HEK293 (cell line): ENCODE measurements around the gene ANKS6.

Source experiments
- CTCF ChIA-PET: fragments of 350-600 bp; formaldehyde crosslinking; extraction: SDS; loops from one replicate; lab custom pipeline; 2021; ENCODE audit warnings: antibody characterized with exemption; lab: Yijun Ruan, JAX
- POLR2A ChIA-PET: fragments of 300-600 bp; formaldehyde crosslinking; extraction: SDS; loops from one replicate; lab custom pipeline; 2020; ENCODE audit warnings: antibody characterized with exemption, inconsistent platforms; lab: Yijun Ruan, JAX
- H3K27ac ChIP-seq: fragments of 200-500 bp; sonication (Bioruptor generic); 2 replicates; pipeline ENCODE4 v1.5.1; 2014; ENCODE audit warnings: low read depth, low read length, control low read depth, inconsistent platforms; ENCODE audit errors: extremely low read depth
- H3K36me3 ChIP-seq, 2 experiments: fragments of 200-500 bp in 1 of 2; sonication (Bioruptor generic) in 1 of 2; 1 replicate in 1 of 2; 2 replicates in 1 of 2; pipeline ENCODE4 v1.5.1; 2014 to 2017; ENCODE audit warnings: inconsistent platforms in 2 of 2, low read length in 2 of 2; ENCODE audit not compliant: control insufficient read depth in 2 of 2, insufficient read depth in 1 of 2
- H3K4me1 ChIP-seq: fragments of 200-500 bp; sonication (Bioruptor generic); 2 replicates; pipeline ENCODE4 v1.5.1; 2014; ENCODE audit warnings: mild to moderate bottlenecking, low read length, inconsistent platforms; ENCODE audit not compliant: control insufficient read depth, insufficient read depth
- H3K4me3 ChIP-seq: 2 replicates; pipeline ENCODE4 v1.5.1; 2011; ENCODE audit warnings: low read depth, mild to moderate bottlenecking, control low read depth, low read length, moderate library complexity
- H3K9me3 ChIP-seq: fragments of 200-500 bp; sonication (Bioruptor generic); 2 replicates; pipeline ENCODE4 v1.5.1; 2014; ENCODE audit warnings: low read depth, low read length, inconsistent platforms; ENCODE audit not compliant: control insufficient read depth, insufficient read depth
- KLF1 ChIP-seq: fragments of 450-650 bp; formaldehyde crosslinking; IDR thresholded peaks from 2 replicates; pipeline ENCODE4 v1.5.1; 2016; ENCODE audit warnings: missing biosample characterization, missing genetic modification characterization
- KLF7 ChIP-seq: fragments of 450-650 bp; formaldehyde crosslinking; IDR thresholded peaks from 2 replicates; pipeline ENCODE4 v1.5.1; 2016; ENCODE audit warnings: missing biosample characterization, missing genetic modification characterization, borderline replicate concordance
- ZNF138 ChIP-seq: fragments of 450-650 bp; formaldehyde crosslinking; IDR thresholded peaks from 2 replicates; pipeline ENCODE4 v1.5.1; 2016; ENCODE audit warnings: missing biosample characterization, missing genetic modification characterization, borderline replicate concordance
- ZNF140 ChIP-seq: fragments of 450-650 bp; formaldehyde crosslinking; IDR thresholded peaks from 2 replicates; pipeline ENCODE4 v1.5.1; 2016; ENCODE audit warnings: missing biosample characterization, missing genetic modification characterization
- ZNF2 ChIP-seq: fragments of 450-650 bp; formaldehyde crosslinking; IDR thresholded peaks from 2 replicates; pipeline ENCODE4 v1.5.1; 2016; ENCODE audit warnings: missing biosample characterization, missing genetic modification characterization
- ZNF214 ChIP-seq: fragments of 450-650 bp; formaldehyde crosslinking; IDR thresholded peaks from 2 replicates; pipeline ENCODE4 v1.5.1; 2017; ENCODE audit warnings: missing biosample characterization, mild to moderate bottlenecking, missing genetic modification characterization, borderline replicate concordance
- ZNF350 ChIP-seq: fragments of 450-650 bp; formaldehyde crosslinking; IDR thresholded peaks from 2 replicates; pipeline ENCODE4 v1.5.0; 2017; ENCODE audit warnings: missing biosample characterization, mild to moderate bottlenecking, missing genetic modification characterization
- ZNF623 ChIP-seq: fragments of 450-650 bp; formaldehyde crosslinking; IDR thresholded peaks from 2 replicates; pipeline ENCODE4 v1.5.1; 2016; ENCODE audit warnings: missing biosample characterization, missing genetic modification characterization
- ZNF670 ChIP-seq: fragments of 450-650 bp; formaldehyde crosslinking; IDR thresholded peaks from 2 replicates; pipeline ENCODE4 v1.5.1; 2016; ENCODE audit warnings: missing biosample characterization, missing genetic modification characterization, low read depth
- ZNF704 ChIP-seq: fragments of 450-650 bp; formaldehyde crosslinking; IDR thresholded peaks from 2 replicates; pipeline ENCODE4 v1.5.1; 2016; ENCODE audit warnings: missing biosample characterization, missing genetic modification characterization
- ZNF747 ChIP-seq: fragments of 450-650 bp; formaldehyde crosslinking; IDR thresholded peaks from 2 replicates; pipeline ENCODE4 v1.5.1; 2016; ENCODE audit warnings: missing biosample characterization, missing genetic modification characterization
- ZNF76 ChIP-seq: fragments of 450-650 bp; formaldehyde crosslinking; IDR thresholded peaks from 2 replicates; pipeline ENCODE4; 2016; ENCODE audit warnings: low read depth, missing biosample characterization, missing genetic modification characterization, borderline replicate concordance
- ZNF837 ChIP-seq: fragments of 450-650 bp; formaldehyde crosslinking; IDR thresholded peaks from 2 replicates; pipeline ENCODE4 v1.5.1; 2016; ENCODE audit warnings: missing biosample characterization, missing genetic modification characterization
- TF ChIP-seq, protein P1 (sequence below): fragments of 450-650 bp; formaldehyde crosslinking; IDR thresholded peaks from 2 replicates; pipeline ENCODE4 v1.5.1; 2017; ENCODE audit warnings: missing biosample characterization, missing genetic modification characterization
- TF ChIP-seq, protein P2 (sequence below): fragments of 450-650 bp; formaldehyde crosslinking; IDR thresholded peaks from 2 replicates; pipeline ENCODE4 v1.5.1; 2016; ENCODE audit warnings: missing biosample characterization, missing genetic modification characterization
- TF ChIP-seq, protein P3 (sequence below): fragments of 450-650 bp; formaldehyde crosslinking; IDR thresholded peaks from 2 replicates; pipeline ENCODE4 v1.5.1; 2016; ENCODE audit warnings: missing biosample characterization, missing genetic modification characterization, borderline replicate concordance

ANKS6 gene

GRCh38 chr9:98702835-98703380, 93.4 kb downstream of the ANKS6 start (continued):
- TF ChIP-seq KLF1 (tag by site-specific recombination) = no peak

DNA sequence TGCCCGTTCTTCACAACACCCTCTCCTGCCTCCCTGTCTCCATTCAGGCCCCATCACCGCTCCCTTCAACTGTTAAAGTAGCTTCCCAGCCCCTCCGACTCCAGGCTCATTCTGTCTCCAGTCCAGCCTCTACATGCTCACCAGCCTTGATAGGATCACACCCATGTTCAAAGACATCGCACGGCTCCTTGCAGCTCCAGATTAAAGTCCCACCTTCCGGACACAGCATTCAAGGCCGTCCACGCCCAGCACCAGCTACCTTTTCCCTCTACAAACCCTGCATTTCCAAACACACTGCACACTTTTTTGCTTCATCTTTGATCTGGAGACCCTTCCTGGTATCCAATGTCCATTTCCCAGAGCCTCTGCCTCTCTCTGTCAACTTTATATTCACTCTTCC, 94.0 kb downstream of the ANKS6 start:
- ChIA-PET CTCF (interaction anchor here (0.6 to 1.3 kb wide), 4 partner anchors 17 to 1221 kb away, joined by 3 read pairs; no protein-coding TSS in a partner anchor), POLR2A (no interaction called here)
- H3K36me3 ChIP-seq = no peaks in the 10 kb centered on the region
- H3K9me3 ChIP-seq = no peaks in the 10 kb centered on the region
- no peak overlapping the region for H3K27ac ChIP-seq
- no peaks in the 10 kb centered on the region for H3K4me1 ChIP-seq
- TF ChIP-seq, protein P1, sequence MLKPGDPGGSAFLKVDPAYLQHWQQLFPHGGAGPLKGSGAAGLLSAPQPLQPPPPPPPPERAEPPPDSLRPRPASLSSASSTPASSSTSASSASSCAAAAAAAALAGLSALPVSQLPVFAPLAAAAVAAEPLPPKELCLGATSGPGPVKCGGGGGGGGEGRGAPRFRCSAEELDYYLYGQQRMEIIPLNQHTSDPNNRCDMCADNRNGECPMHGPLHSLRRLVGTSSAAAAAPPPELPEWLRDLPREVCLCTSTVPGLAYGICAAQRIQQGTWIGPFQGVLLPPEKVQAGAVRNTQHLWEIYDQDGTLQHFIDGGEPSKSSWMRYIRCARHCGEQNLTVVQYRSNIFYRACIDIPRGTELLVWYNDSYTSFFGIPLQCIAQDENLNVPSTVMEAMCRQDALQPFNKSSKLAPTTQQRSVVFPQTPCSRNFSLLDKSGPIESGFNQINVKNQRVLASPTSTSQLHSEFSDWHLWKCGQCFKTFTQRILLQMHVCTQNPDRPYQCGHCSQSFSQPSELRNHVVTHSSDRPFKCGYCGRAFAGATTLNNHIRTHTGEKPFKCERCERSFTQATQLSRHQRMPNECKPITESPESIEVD = no peak
- H3K4me3 ChIP-seq = no peak overlapping the region

DNA sequence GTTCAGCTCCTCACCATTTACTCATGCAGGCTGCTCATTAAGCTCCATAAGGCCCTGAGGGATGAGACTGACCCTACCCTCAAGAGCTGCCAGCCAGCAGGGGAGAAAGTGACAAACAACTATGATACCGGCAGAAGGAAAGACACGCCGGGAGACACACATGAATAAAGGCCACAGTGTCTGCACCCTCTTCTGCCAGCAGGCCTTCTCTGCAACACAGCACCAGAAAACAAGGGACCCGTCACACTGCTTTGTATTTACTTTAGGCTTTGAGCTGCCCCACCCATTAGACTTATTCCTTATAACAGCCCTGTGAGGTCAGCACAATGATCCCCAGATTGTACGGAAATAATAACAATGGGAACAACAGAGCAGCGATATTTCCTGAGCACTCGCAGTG, 94.8 kb downstream of the ANKS6 start:
- POLR2A ChIA-PET = interaction anchor here (0.6 kb wide), 1 partner anchor 20 kb away, joined by 7 read pairs; no protein-coding TSS in a partner anchor
- H3K4me3 ChIP-seq = no peak overlapping the region
- CTCF ChIA-PET = interaction anchor here (1.1 to 1.3 kb wide), 2 partner anchors 118 to 386 kb away, joined by 3 read pairs; no protein-coding TSS in a partner anchor
- H3K9me3 ChIP-seq = no peaks in the 10 kb centered on the region
- H3K27ac ChIP-seq = no peak overlapping the region
- no peaks in the 10 kb centered on the region for H3K4me1 ChIP-seq
- no peak for TF ChIP-seq ZNF704 (tag by site-specific recombination)
- TF ChIP-seq ZNF837 (tag by site-specific recombination) = no peak
- no peak for TF ChIP-seq ZNF140
- TF ChIP-seq ZNF623 (tag by site-specific recombination) = no peak
- TF ChIP-seq ZNF214 (tag by site-specific recombination) = no peak
- TF ChIP-seq ZNF2 (tag by site-specific recombination) = no peak
- no peak for TF ChIP-seq ZNF670
- TF ChIP-seq ZNF747 (tag by site-specific recombination) = no peak
- TF ChIP-seq, protein P2, sequence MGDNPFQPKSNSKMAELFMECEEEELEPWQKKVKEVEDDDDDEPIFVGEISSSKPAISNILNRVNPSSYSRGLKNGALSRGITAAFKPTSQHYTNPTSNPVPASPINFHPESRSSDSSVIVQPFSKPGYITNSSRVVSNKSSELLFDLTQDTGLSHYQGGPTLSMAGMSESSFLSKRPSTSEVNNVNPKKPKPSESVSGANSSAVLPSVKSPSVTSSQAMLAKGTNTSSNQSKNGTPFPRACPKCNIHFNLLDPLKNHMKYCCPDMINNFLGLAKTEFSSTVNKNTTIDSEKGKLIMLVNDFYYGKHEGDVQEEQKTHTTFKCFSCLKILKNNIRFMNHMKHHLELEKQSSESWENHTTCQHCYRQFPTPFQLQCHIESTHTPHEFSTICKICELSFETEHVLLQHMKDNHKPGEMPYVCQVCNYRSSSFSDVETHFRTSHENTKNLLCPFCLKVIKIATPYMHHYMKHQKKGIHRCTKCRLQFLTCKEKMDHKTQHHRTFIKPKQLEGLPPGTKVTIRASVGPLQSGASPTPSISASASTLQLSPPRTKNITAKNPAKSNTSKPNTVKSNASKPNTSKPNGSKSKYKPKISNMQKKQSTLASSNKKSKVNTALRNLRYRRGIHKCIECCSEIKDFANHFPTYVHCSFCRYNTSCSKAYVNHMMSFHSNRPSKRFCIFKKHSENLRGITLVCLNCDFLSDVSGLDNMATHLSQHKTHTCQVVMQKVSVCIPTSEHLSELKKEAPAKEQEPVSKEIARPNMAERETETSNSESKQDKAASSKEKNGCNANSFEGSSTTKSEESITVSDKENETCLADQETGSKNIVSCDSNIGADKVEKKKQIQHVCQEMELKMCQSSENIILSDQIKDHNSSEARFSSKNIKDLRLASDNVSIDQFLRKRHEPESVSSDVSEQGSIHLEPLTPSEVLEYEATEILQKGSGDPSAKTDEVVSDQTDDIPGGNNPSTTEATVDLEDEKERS (tag by site-specific recombination) = no peak
- TF ChIP-seq ZNF350 (tag by site-specific recombination) = no peak
- TF ChIP-seq KLF7 (tag by site-specific recombination) = no peak
- no peak for TF ChIP-seq ZNF76 (tag by site-specific recombination)
- TF ChIP-seq ZNF138 = no peak
- TF ChIP-seq, protein P3, sequence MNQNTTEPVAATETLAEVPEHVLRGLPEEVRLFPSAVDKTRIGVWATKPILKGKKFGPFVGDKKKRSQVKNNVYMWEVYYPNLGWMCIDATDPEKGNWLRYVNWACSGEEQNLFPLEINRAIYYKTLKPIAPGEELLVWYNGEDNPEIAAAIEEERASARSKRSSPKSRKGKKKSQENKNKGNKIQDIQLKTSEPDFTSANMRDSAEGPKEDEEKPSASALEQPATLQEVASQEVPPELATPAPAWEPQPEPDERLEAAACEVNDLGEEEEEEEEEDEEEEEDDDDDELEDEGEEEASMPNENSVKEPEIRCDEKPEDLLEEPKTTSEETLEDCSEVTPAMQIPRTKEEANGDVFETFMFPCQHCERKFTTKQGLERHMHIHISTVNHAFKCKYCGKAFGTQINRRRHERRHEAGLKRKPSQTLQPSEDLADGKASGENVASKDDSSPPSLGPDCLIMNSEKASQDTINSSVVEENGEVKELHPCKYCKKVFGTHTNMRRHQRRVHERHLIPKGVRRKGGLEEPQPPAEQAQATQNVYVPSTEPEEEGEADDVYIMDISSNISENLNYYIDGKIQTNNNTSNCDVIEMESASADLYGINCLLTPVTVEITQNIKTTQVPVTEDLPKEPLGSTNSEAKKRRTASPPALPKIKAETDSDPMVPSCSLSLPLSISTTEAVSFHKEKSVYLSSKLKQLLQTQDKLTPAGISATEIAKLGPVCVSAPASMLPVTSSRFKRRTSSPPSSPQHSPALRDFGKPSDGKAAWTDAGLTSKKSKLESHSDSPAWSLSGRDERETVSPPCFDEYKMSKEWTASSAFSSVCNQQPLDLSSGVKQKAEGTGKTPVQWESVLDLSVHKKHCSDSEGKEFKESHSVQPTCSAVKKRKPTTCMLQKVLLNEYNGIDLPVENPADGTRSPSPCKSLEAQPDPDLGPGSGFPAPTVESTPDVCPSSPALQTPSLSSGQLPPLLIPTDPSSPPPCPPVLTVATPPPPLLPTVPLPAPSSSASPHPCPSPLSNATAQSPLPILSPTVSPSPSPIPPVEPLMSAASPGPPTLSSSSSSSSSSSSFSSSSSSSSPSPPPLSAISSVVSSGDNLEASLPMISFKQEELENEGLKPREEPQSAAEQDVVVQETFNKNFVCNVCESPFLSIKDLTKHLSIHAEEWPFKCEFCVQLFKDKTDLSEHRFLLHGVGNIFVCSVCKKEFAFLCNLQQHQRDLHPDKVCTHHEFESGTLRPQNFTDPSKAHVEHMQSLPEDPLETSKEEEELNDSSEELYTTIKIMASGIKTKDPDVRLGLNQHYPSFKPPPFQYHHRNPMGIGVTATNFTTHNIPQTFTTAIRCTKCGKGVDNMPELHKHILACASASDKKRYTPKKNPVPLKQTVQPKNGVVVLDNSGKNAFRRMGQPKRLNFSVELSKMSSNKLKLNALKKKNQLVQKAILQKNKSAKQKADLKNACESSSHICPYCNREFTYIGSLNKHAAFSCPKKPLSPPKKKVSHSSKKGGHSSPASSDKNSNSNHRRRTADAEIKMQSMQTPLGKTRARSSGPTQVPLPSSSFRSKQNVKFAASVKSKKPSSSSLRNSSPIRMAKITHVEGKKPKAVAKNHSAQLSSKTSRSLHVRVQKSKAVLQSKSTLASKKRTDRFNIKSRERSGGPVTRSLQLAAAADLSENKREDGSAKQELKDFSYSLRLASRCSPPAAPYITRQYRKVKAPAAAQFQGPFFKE (tag by site-specific recombination) = no peak
- no peaks in the 10 kb centered on the region for H3K36me3 ChIP-seq
